Stimulated activated CD8-positive, alpha-beta memory T cell treated with anti-CD3 and anti-CD28 coated beads, Interleukin-15, amount 100 ng/mL, for 4 hours (primary cell): ENCODE data around the gene CRYGS.
"Not testable (repeated sequence)": the region's sequence is repeated elsewhere in the genome, so short reads cannot be mapped to it uniquely, and the experiment has no call there.

ENCODE experiments used
- DNase-seq, 2 donors: peaks; one replicate each; pipeline ENCODE4 v3.0.0-alpha.2; 2020; ENCODE audit warnings: low read depth in 2 of 2

CRYGS gene

GRCh38 chr3:186544281-186544680 is at the start of gene CRYGS:
Gene CRYGS (minus strand): TSS chr3:186544380. CDS start chr3:186544326, 54 bp downstream.
- no peak for DNase-seq

GRCh38 chr3:186593862-186594261 is 49.7 kb upstream of the CRYGS start:
- DNase-seq, result no peak

GRCh38 chr3:186592682-186593081 is 48.5 kb upstream of the CRYGS start:
- no peak for DNase-seq

- DNase-seq, result no peak
These were observed 46.6 kb upstream of the CRYGS start for GRCh38 chr3:186590580-186591295.

- no peak for DNase-seq
These were observed 45.8 kb upstream of the CRYGS start for GRCh38 chr3:186589856-186590579.

- DNase-seq, result no peak
These were observed 44.9 kb upstream of the CRYGS start for GRCh38 chr3:186589121-186589520.

GRCh38 chr3:186588632-186589031 is 44.5 kb upstream of the CRYGS start:
- DNase-seq, result no peak

GRCh38 chr3:186587183-186587582 is 43.0 kb upstream of the CRYGS start:
- DNase-seq, result no peak

GRCh38 chr3:186586245-186586644 is 42.1 kb upstream of the CRYGS start:
- not testable (repeated sequence) for DNase-seq

- no peak for DNase-seq
These were observed 39.7 kb upstream of the CRYGS start for GRCh38 chr3:186583831-186584230.

- no peak for DNase-seq
These were observed 38.4 kb upstream of the CRYGS start for GRCh38 chr3:186582541-186582940.

- no peak for DNase-seq
These were observed 36.6 kb upstream of the CRYGS start for GRCh38 chr3:186580785-186581184.

- DNase-seq, result no peak
These were observed 33.3 kb upstream of the CRYGS start for GRCh38 chr3:186577521-186577920.

- no peak for DNase-seq
These were observed 27.4 kb upstream of the CRYGS start for GRCh38 chr3:186571644-186572013.

GRCh38 chr3:186570941-186571643 is 26.9 kb upstream of the CRYGS start:
- no peak for DNase-seq

- DNase-seq, result peak; percentile 96 to 99
These were observed 26.1 kb upstream of the CRYGS start, which contains the start of gene DNAJB11 for GRCh38 chr3:186570096-186570940. Gene DNAJB11 (plus strand): TSS chr3:186570720. CDS start chr3:186570898, 178 bp downstream.

- DNase-seq, result no peak
These were observed 25.6 kb upstream of the CRYGS start for GRCh38 chr3:186569779-186570095.

GRCh38 chr3:186569361-186569760 is 25.2 kb upstream of the CRYGS start:
- DNase-seq, result not testable (repeated sequence)

GRCh38 chr3:186567072-186567921 is 23.1 kb upstream of the CRYGS start, which contains the start of gene TBCCD1:
Gene TBCCD1 (minus strand): TSS chr3:186567339. CDS start chr3:186564329, 3,010 bp downstream.
- DNase-seq, result peak; percentile 83 to 90

- DNase-seq, result no peak
These were observed 22.5 kb upstream of the CRYGS start for GRCh38 chr3:186566772-186567071.

- no peak for DNase-seq
These were observed 20.4 kb upstream of the CRYGS start for GRCh38 chr3:186564586-186564985.
